ENCODE results near the gene CLEC16A.

DNA sequence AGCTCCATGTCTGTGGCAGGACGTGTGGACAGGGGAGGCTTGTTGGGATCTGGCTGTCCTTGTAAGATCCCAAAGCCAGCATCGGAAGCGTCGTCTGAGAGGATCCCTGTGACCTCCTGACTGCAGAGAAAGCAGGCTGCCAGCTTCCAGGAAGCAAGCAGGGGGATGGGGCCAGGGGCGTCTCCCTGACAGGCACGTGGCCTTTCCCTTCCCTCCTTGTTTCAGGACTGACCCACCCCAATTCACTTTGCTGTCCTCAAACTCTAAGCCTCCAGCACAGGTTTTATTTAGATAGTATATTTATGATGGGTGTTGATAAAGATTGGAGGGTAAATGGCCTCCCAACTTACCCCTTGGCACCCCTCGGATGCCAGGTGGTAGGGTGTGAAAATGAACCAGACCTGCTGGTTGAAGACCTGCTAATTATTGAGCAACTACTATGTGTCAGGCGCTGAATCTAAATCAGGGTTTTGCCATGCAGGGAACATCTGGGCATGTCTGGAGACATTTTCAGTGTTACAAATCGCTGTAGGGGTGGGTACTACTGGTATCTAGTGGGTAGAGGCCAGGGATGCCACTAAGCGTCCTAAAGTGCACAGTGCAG, 287.1 kb downstream of the CLEC16A start:
- TF ChIP-seq EP300 (IDR thresholded peaks at IDR 0.05; ENCODE audit: borderline replicate concordance): no peak
- TF ChIP-seq, protein P1, sequence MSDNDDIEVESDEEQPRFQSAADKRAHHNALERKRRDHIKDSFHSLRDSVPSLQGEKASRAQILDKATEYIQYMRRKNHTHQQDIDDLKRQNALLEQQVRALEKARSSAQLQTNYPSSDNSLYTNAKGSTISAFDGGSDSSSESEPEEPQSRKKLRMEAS (IDR thresholded peaks at IDR 0.05): no peak
